ENCODE results near the gene NUBPL. TPM values are rescaled to one million over a fixed set of nuclear protein-coding genes. Genes with fewer than 3 reads are reported as not detected.
"Not testable (repeated sequence)": the region's sequence is repeated elsewhere in the genome, so short reads cannot be mapped to it uniquely, and the experiment has no call there.

The NUBPL gene
- total RNA-seq, 2 experiments from 2014 or later, result 5.8 to 9.4 TPM

DNA sequence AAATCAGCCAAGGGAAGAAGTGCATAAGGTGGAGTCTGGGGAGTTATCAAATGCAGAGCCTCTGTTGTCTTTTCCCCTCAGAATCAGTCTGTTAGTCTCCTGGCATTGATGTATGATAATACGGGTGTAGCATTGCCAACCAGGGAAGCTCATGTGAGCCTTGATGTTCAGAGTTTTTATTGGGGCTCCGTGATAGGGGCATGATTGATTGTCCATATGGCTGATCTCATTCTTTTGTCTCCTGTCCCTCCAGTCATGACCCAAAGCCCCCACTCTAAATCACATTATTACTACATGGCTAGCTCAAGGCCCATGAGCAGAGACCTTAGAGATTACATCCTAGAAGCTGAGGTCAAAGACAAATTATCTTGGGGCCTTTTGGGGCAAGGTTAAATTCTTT lies 140.9 kb downstream of the NUBPL start:
- no peaks in the 10 kb centered on the region for H3K27me3 Mint-ChIP-seq
- H3K4me1 Mint-ChIP-seq, result no peaks in the 10 kb centered on the region
- no peak for DNase-seq
- no peak overlapping the region for H3K27ac Mint-ChIP-seq
- POLR2A ChIA-PET, result no interaction called here
- ATAC-seq (ENCODE audit: low read depth), result no peak
- H3K9me3 Mint-ChIP-seq, result peaks cover 14% of the 10 kb centered on the region
- H3K36me3 Mint-ChIP-seq, result peaks cover 8% of the 10 kb centered on the region
- H3K4me3 Mint-ChIP-seq, result no peak overlapping the region

DNA sequence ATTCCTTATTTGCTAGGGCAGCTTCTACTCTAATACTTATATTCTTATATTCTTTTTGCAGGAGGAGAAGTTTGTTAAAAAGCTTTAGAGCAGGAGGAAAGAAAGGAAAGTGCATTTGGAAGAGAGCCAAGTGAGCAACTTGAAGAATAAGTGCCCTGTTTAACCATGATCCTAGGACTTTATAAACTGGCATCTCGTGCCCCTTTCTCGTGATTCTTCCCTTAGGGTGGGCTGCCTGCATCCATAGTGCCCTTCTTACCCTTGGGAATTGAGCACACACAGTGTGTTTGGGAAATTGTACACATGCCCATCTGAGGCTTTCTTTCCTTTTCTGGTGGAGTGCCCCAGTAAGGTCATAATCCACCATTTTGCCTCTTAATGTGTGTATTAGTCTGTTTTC lies 141.9 kb downstream of the NUBPL start:
- Mint-ChIP-seq H3K27ac (no peak overlapping the region), H3K27me3 (no peaks in the 10 kb centered on the region), H3K4me1 (no peaks in the 10 kb centered on the region), H3K4me3 (no peak overlapping the region), H3K36me3 (peaks cover 11% of the 10 kb centered on the region), H3K9me3 (peaks cover 12% of the 10 kb centered on the region)
- POLR2A ChIA-PET, result no interaction called here
- no peak for ATAC-seq (ENCODE audit: low read depth)
- no peak for DNase-seq

DNA sequence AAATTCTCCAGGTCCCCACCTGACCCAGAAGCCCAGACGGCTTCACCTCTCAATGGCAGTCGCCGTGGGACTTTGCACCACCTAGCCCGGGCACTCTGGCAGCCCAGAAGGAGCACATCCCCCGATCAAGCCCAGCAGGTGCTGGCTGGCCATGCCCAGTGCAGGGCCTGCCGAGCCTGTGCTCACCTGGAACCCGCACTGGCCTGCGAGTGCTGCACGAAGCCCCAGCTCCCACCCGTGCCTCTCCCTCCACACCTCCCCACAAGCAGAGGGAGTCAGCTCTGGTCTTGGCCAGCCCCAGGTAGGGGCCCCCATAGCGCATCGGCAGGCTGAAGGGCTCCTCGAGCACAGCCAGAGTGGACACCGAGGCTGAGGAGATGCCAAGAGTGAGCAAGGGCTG lies 144.5 kb downstream of the NUBPL start:
- DNase-seq, result no peak
- POLR2A ChIA-PET, result no interaction called here
- Mint-ChIP-seq H3K4me1 (no peaks in the 10 kb centered on the region), H3K4me3 (no peak overlapping the region), H3K27ac (no peak overlapping the region), H3K9me3 (peaks cover 12% of the 10 kb centered on the region), H3K27me3 (no peaks in the 10 kb centered on the region), H3K36me3 (peaks cover 11% of the 10 kb centered on the region)
- ATAC-seq (ENCODE audit: low read depth), result no peak

DNA sequence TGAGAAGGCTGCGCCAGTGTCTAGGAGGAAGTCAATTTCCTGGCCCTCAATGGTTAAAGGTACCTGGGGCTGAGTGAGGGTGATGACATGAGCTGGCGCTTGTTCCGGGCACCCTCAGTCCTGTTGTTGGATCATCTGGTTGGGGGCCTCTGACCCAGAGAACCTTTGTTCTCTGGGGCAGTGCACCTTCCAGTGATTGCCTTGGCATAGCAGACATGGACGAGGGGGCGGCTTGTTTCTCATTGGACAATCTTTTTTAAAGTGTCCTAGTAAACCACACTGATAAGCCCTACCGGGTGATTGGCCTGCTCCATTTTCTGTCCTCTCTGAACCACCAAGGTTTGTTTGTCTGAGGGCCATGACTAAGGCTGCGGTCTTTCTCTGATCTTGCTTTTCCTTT lies 147.5 kb downstream of the NUBPL start:
- DNase-seq; H3K27me3 Mint-ChIP-seq; H3K36me3 Mint-ChIP-seq; H3K27ac Mint-ChIP-seq; H3K4me3 Mint-ChIP-seq; POLR2A ChIA-PET; ATAC-seq (ENCODE audit: low read depth); H3K4me1 Mint-ChIP-seq: not testable (repeated sequence)
- H3K9me3 Mint-ChIP-seq, result peaks cover 11% of the 10 kb centered on the region

DNA sequence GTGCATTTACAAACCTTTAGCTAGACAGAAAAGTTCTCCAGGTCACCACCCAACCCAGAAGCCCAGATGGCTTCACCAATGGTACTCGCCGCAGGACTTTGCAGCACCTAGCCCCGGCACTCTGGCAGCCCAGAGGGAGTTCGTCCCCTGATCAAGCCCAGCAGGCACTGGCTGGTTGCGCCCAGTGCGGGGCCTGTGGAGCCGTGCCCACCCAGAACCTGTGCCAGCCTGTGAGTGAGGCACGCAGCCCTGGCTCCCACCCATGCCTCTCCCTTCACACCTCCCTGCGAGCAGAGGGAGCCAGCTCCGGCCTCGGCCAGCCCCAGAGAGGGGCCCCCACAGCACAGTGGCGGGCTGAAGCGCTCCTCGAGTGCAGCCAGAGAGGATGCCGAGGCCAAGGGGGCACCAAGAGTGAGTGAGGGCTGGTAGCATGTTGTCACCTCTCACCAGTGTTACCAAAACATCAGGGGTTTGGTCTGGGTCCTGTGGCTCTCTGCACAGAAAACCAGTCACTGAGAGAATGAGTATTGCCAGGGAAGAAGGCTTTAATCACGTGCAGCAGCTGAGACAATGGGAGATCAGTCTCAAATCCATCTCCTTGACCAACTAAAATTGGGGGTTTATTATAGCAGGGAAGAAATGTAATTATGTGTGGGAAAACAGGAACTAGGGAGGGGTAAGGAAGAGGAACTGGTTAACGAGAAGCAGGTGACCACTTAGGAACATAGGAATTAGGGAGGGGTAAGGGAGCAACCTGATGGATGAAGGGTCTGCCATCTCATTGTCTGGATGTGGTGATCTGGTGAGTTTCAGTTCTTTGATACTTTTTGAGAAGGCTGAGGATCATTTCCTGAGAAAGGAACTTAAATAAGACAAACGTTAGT lies 151.3 kb downstream of the NUBPL start:
- Mint-ChIP-seq H3K27ac (no peak overlapping the region), H3K4me1 (no peaks in the 10 kb centered on the region), H3K36me3 (peaks cover 4% of the 10 kb centered on the region), H3K4me3 (no peak overlapping the region), H3K27me3 (no peaks in the 10 kb centered on the region), H3K9me3 (peaks cover 7% of the 10 kb centered on the region)
- ATAC-seq (ENCODE audit: low read depth) (no peak), DNase-seq (no peak)
- POLR2A ChIA-PET, result no interaction called here

DNA sequence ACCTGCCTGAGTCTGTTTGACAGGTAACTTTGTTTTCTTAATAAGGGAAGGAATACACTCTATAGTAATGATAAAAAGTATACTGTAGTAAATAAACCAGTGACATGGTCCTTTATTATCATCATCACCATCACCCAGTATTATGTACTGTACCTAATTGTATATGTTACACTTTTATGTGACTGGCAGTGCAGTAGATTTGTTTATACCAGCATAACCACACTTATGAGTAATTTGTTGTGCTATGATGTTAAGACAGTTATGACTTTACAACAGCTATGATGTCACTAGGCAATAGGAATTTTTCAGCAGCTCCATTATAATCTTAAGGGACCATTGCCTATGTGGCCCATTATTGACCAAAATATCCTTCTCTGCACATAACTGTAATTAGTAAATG lies 155.0 kb downstream of the NUBPL start:
- H3K4me3 Mint-ChIP-seq, result no peak overlapping the region
- H3K4me1 Mint-ChIP-seq, result no peaks in the 10 kb centered on the region
- H3K27me3 Mint-ChIP-seq, result no peaks in the 10 kb centered on the region
- DNase-seq (no peak), ATAC-seq (ENCODE audit: low read depth) (no peak)
- POLR2A ChIA-PET, result no interaction called here
- H3K27ac Mint-ChIP-seq, result no peak overlapping the region
- peaks cover 7% of the 10 kb centered on the region for H3K9me3 Mint-ChIP-seq
- H3K36me3 Mint-ChIP-seq, result peaks cover 4% of the 10 kb centered on the region

DNA sequence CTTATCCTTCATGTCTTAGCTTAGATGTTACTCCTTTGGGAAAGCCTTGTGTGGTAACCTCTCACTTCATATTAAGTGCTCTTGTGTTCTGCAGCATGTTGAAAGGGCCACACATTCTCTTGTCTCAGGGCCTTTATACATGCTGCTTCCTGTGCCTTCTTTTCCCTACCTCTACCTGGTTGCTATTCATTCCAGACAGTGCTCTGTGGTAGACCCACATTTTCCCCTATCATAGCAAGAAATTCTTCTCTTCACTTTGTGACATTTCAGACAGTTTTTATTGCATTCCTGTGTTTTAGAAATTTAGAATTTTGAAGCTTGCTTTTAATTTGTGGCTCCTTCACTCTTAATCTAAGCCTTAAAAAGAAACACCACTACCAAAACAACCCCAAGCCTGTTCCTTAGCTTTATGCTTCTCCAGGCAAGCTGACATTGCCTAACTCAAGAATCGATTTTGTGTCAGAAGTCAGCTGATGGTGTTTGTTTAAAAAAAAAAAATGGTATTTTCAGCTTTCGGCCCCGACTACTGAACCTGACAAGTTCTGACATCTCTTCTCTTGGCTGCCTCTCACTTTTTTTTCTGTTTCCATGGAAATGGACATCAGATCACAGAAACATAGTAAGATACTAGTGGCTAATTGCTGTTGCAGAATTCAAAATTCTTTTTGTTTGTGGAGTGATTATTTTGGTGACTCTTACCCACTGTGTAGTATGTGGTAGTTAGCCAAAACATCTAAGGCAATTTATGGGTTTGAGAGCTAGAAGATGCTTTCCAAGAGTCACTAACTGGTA lies 156.3 kb downstream of the NUBPL start:
- no peak overlapping the region for H3K4me3 Mint-ChIP-seq
- no peak for DNase-seq
- no peaks in the 10 kb centered on the region for H3K27me3 Mint-ChIP-seq
- ATAC-seq (ENCODE audit: low read depth), result no peak
- POLR2A ChIA-PET, result no interaction called here
- H3K4me1 Mint-ChIP-seq, result no peaks in the 10 kb centered on the region
- H3K9me3 Mint-ChIP-seq, result peaks cover 8% of the 10 kb centered on the region
- H3K27ac Mint-ChIP-seq, result no peak overlapping the region
- H3K36me3 Mint-ChIP-seq, result peaks cover 3% of the 10 kb centered on the region

DNA sequence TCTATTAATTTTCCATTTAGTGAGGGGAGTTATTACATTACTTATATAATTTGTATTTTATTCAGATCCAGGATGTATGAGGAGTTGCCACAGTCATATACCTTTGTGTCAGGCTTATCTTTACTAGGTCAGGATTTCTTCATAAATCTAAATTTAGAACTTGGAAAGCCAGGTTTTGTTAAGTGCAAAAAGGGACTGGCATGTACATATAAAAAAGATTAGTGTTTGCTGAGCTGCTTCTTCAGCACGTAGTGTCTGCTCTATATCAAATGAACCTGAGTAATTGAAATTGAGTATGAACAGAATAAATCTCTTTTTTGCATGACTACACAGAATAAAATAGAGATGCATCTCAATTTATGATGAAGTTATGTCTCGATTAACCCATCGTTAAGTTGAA lies 157.4 kb downstream of the NUBPL start:
- peaks cover 7% of the 10 kb centered on the region for H3K9me3 Mint-ChIP-seq
- no peak for ATAC-seq (ENCODE audit: low read depth)

DNA sequence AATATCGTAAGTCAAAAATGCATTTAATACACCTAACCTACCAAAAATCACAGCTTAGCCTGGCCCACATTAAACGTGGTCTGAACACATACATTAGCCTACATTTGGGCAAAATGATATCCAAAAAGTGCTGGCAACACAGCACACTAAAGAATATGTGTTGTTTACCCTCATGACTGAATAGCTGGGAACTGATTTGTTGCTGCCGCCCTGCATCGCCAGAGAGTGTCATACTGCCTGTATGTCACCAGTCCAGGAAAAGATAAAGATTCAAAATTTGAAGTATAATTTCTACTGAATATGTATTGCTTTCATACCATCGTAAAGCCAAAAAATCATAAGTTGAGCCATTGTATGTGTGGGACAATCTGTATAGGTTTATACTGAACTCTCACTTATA lies 157.8 kb downstream of the NUBPL start:
- H3K9me3 Mint-ChIP-seq, result peaks cover 7% of the 10 kb centered on the region
- H3K36me3 Mint-ChIP-seq, result peaks cover 3% of the 10 kb centered on the region
- H3K27ac Mint-ChIP-seq, result no peak overlapping the region
- H3K4me3 Mint-ChIP-seq, result no peak overlapping the region
- no peaks in the 10 kb centered on the region for H3K27me3 Mint-ChIP-seq
- POLR2A ChIA-PET, result no interaction called here
- no peak for DNase-seq
- H3K4me1 Mint-ChIP-seq, result no peaks in the 10 kb centered on the region
- no peak for ATAC-seq (ENCODE audit: low read depth)

More for the DNA sequence above, 157.4 kb downstream of the NUBPL start:
- no peak overlapping the region for H3K4me3 Mint-ChIP-seq
- peaks cover 3% of the 10 kb centered on the region for H3K36me3 Mint-ChIP-seq
- no peak for DNase-seq
- POLR2A ChIA-PET, result no interaction called here
- no peak overlapping the region for H3K27ac Mint-ChIP-seq
- no peaks in the 10 kb centered on the region for H3K27me3 Mint-ChIP-seq
- no peaks in the 10 kb centered on the region for H3K4me1 Mint-ChIP-seq

DNA sequence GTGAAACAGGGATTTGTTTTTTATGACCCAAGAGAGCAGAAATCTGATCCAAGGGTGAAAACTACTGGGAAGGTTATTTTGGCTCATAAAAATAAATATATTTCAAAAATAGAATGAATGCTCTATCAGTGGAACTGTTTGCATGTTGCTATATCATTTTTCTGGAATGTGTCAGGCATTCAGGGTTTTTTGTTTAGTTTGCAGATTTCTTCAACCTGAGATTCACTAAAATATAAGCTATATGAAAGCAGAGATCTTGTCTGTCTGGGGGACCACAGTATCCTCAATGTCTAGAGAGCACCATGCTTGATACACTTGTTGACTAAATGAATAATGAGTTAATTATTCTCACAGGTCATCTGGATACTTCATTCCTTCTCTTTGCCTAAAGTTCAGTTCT lies 165.1 kb downstream of the NUBPL start:
- peaks cover 9% of the 10 kb centered on the region for H3K36me3 Mint-ChIP-seq
- POLR2A ChIA-PET, result no interaction called here

DNA sequence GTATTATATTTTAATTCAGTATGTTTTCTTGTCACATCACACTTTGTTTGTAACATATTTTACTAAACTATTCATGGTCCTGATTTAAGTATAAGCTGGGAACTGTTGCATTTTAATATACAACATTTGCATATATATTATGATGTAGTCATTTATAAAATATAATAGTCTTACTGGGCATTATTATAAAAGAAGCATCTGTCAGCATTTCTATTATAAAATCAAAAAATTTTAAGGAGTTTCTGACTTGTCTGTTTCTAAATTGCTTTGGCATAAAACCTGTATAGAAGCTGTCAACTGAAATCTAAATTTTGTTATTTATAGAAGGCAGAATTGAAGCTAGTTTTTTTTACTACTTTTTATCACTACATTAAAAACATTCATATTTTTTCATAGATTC lies 166.6 kb downstream of the NUBPL start:
- no peaks in the 10 kb centered on the region for H3K27me3 Mint-ChIP-seq
- H3K9me3 Mint-ChIP-seq, result peaks cover 13% of the 10 kb centered on the region
- DNase-seq (no peak), ATAC-seq (ENCODE audit: low read depth) (no peak)
- H3K27ac Mint-ChIP-seq, result no peak overlapping the region
- no peak overlapping the region for H3K4me3 Mint-ChIP-seq
- H3K4me1 Mint-ChIP-seq, result no peaks in the 10 kb centered on the region
- H3K36me3 Mint-ChIP-seq, result peaks cover 8% of the 10 kb centered on the region
- POLR2A ChIA-PET, result no interaction called here

More for the DNA sequence above, 165.1 kb downstream of the NUBPL start:
- no peaks in the 10 kb centered on the region for H3K27me3 Mint-ChIP-seq
- no peak overlapping the region for H3K4me3 Mint-ChIP-seq
- H3K4me1 Mint-ChIP-seq, result no peaks in the 10 kb centered on the region
- ATAC-seq (ENCODE audit: low read depth) (no peak), DNase-seq (no peak)
- H3K27ac Mint-ChIP-seq, result no peak overlapping the region
- H3K9me3 Mint-ChIP-seq, result peaks cover 16% of the 10 kb centered on the region

DNA sequence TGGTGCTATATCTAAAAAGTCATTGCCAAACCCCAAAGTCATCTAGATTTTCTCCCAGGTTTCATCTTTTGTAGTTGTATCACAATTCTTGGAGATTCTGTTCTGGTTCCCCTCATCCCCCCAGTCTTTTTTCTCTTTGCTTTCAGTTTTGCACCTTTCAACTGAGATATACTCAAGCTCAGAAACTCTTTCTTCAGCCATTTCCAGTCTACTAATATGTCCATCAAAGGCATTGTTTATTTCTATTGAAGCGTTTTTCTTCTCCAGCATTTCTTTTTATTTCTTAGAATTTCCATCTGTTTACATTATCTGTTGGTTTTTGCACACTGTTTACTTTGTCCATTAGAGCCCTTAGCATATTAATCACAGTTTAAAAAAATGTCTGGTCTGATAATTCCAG lies 179.5 kb downstream of the NUBPL start:
- POLR2A ChIA-PET, result no interaction called here
- DNase-seq (no peak), ATAC-seq (ENCODE audit: low read depth) (no peak)
- Mint-ChIP-seq H3K27ac (no peak overlapping the region), H3K27me3 (no peaks in the 10 kb centered on the region), H3K36me3 (no peaks in the 10 kb centered on the region), H3K9me3 (peaks cover 16% of the 10 kb centered on the region), H3K4me1 (no peaks in the 10 kb centered on the region), H3K4me3 (no peak overlapping the region)

DNA sequence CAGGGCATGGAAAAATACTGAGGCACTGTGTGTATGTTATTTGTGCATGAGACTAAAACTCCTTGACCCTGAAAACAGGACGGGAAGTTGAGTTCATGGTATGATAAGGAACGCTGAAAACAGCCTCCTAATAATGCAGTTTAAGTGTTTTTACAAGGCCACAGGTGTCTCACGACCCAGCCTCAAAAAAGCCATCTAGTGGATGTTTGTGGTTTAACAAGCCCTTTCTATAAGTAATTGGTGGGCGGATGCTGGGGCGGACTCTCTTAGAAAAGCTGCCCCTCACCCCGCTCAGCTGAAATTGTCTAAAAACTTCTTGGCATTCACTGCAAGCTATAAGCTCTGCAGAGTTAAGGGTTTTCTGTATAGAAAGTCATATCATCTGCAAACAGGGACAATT lies 184.5 kb downstream of the NUBPL start:
- no peak for ATAC-seq (ENCODE audit: low read depth)

DNA sequence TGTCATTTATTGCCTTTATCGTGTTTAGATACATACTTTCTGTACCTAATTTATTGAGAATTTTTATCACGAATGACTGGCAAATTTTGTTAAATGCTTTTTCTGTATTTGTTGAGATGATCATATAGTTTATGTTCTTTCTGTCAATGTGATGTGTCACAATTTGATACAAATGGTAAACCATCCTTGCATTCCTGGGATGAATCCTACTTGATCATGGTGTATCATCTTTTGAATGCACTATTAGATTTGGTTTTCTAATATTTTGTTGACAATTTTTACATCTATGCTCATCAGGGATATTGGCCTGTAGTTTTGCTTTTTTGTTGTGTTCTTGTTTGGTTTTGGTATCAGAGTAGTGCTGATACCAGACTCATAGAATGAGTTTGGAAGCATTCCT lies 185.1 kb downstream of the NUBPL start:
- ATAC-seq (ENCODE audit: low read depth) (no peak), DNase-seq (no peak)
- POLR2A ChIA-PET, result no interaction called here
- H3K36me3 Mint-ChIP-seq, result peaks cover 3% of the 10 kb centered on the region
- H3K27me3 Mint-ChIP-seq, result no peaks in the 10 kb centered on the region
- no peak overlapping the region for H3K27ac Mint-ChIP-seq
- no peak overlapping the region for H3K4me3 Mint-ChIP-seq
- H3K4me1 Mint-ChIP-seq, result no peaks in the 10 kb centered on the region
- peaks cover 27% of the 10 kb centered on the region for H3K9me3 Mint-ChIP-seq

More for the DNA sequence above, 184.5 kb downstream of the NUBPL start:
- POLR2A ChIA-PET, result no interaction called here
- Mint-ChIP-seq H3K4me1 (no peaks in the 10 kb centered on the region), H3K9me3 (peaks cover 27% of the 10 kb centered on the region), H3K4me3 (no peak overlapping the region), H3K27ac (no peak overlapping the region), H3K36me3 (peaks cover 3% of the 10 kb centered on the region), H3K27me3 (no peaks in the 10 kb centered on the region)
- DNase-seq, result no peak

Measured in activated naive CD8-positive, alpha-beta T cell treated with anti-CD3 and anti-CD28 coated beads, Interleukin-2, amount 10 ng/mL, durations not matched to agents 7 days and 5 days (primary cell).